ENCODE measurements around the gene SOS2.
"Not testable (repeated sequence)": the region's sequence is repeated elsewhere in the genome, so short reads cannot be mapped to it uniquely, and the experiment has no call there.

The SOS2 gene

DNA sequence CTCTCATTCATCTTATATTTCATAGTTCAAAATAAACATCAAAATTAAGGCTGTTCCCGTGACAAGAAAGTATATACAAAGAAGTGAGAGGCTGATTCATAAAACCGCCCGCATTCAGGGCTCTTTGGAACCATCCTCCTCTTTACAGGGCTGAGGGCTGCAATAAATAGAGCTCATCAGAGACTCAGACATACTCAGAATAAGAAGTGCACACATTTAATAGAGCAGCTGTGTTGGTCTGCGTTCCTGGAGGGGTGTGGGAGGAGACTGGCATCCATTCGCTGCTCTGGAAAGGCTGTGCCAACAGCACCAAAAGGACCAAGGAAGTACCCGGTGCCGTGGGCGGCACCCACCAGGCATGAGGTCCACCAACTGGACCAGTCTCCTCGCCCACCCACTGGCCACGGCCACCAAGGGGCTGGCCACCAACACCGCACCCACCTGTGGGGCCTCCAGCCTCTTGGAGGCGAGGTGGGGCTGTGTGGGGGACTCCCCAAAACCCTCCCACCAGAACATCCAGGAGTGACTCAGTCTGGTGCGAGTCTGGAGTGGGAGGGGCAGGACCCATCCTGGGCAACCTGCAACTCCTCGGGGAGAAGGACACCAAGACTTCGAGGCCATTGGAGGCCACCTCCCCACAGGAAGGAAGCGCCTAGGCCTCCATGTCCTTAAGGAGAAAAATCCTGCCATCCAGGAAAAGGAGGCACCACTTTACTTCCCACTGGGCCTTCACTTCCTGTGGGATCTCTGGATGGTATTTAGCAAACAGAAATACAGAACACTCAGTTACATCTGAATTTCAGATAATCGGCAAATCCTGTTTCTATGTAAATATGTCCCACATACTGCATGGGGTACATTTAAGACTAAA is 147.7 kb downstream of the SOS2 start:
- DNase-seq = peak; percentile 85 to 86

DNA sequence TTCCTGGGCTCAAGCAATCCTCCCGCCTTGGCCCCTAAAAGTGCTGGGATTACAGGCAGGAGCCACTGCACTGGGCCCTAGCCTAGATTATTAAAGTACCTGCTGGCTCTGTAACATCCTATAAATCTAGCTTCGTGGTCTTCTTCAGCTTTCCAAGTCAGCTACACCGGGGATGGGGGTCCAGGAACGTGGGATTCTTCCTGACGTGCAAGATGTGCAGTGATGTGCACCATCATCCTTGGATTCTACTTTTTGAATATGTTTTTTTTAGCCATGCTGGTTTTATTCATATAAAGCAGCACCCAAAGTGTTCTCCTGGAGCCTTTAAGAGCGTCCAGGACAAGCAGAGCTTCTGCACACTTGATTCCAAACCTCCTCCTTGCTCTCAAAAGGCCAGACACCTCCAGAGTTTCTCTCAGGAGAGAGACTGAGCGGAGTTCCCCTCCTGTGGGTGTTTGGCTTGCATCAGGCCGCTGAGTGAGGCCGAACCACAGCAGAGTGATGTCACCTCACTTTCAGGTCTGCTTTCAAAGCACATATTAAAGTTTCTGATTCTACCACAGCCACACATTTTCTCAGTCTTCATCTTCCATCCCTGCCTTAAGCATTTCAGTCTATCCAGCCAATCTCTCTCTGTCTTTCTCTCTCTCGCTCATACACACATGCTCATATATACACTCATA is 148.5 kb downstream of the SOS2 start:
- peak; percentile 82 to 86 for DNase-seq

DNA sequence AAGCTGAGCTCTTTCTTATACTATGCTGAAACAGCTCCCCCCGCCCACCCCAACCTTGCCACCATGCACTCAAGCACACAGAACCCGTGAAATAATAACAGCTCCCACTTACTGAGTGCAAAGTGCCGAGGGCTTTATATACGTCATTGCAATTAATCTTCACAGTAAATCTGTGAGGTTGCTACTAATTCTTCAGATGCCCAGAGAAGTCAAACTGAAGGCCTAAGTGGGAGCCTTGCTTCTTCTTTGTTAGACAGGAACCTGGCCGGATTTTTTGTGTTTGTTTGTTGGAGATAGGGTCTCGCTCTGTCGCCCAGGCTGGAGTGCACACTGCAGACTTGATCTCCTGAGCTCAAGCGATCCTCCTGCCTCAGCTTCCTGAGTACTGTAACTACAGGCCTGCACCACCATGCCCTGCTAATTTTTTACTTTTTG is 149.1 kb downstream of the SOS2 start:
- DNase-seq = peak; percentile 62 to 70

DNA sequence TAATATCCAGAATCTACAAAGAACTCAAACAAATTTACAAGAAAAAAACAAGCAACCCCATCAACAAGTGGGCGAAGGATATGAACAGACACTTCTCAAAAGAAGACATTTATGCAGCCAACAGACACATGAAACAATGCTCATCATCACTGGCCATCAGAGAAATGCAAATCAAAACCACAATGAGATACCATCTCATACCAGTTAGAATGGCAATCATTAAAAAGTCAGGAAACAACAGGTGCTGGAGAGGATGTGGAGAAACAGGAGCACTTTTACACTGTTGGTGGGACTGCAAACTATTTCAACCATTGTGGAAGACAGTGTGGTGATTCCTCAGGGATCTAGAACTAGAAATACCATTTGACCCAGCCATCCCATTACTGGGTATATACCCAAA is 152.3 kb downstream of the SOS2 start:
- not testable (repeated sequence) for DNase-seq

DNA sequence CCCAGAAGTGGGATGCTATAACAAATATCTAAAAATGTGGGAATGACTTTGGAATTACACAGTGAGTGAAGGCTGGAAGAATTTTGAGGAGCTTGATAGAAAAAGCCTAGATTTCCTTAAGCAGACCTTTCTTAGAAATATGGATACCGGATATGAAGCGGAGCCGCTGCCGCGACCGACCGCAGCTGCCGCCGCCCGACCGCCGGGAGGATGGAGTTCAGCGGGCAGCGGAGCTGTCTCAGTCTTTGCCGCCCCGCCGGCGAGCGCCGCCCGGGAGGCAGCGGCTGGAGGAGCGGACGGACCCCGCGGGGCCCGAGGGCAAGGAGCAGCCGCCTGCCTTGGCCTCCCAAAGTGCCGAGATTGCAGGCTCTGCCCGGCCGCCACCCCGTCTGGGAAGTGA is 157.7 kb downstream of the SOS2 start:
- DNase-seq = not testable (repeated sequence)

DNA sequence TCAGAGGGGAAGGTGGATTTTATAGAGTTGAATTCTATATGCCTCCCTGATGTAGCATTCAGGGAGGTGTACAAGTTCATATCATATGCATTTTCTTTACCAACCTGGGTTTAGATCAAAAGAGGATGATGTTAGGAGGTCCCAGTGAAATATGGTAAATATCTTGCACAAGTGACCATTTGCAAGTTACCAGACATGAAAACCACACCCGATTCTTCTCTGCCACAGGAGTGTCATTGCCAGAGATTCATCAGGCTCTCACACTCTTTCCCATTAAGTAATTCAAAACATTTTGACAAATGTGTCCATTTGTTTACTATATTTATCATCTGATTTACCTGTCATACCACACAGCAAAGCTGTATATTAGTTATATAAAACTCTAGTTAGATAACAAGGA is 159.0 kb downstream of the SOS2 start:
- no peak for DNase-seq

DNA sequence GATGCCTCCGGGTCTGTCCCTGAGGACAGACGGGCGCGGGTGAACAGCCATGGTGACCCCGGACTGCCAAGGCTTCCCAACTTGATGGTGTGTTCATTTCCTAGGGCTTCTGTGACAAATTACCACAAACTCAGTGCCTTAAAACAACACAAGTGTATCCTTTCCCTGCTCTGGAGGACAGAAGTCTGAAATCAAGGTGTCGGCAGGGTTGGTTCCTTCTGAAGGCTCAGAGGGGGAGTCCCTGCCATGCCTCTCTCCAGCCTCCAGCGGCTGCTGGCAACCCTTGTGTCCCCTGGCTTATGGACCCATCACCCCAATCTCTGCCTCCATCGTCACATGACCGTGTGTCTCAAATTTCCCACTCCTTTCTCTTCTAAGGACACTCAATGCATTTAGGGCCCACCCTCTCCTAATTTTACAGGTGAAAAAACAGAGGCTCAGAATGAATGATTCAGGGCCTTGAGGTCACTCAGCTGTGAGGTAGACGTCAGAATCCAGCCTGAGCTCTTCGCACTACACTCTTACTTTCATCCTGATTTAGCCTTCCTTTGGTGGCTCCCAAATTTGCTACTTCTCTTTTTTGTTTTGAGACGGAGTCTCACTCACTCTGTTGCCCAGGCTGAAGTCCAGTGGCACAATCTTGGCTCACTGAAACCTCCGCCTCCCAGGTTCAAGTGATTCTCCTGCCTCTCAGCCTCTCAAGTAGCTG is 160.4 kb downstream of the SOS2 start:
- peak; percentile 16 to 17 for DNase-seq

DNA sequence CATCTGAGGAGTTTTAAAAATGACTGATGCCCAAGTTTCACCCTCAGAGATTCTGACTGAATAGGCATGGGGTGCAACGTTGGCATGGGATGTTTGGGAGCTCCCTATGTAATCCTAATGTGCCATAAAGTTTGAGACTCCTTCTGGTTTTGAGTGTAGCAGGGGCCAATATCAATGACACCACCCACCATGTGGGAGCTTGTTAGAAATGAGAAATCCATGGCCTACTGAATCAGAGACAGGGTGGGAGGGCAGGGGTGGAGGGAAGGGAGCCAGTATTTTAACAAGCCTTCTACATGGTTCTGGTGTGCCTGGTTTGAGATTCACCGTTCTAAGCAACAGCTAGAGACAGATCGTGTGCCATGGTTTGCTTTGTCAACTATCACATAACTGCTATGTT is 161.1 kb downstream of the SOS2 start:
- peak; percentile 24 to 36 for DNase-seq

DNA sequence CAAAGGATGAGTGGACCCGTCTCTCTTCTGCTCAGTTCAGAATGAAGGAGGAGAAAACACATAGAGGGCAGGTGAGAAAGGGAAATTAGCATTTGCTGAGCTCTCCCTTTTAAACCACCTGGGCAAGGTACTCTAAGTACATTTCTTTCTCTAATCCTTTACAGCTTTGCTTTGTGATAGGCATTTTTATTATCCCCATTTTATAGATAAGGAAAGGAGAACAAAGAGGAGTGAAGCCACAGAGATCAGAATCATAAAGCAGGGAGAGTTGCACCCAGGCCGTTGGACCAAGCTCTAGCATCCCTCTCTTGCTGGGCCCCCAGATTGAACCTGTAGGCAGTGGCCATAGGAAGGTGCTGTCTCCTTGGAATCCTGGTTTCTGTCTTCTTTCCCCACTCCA is 162.1 kb downstream of the SOS2 start:
- DNase-seq = peak in 1 of 2 experiments; percentile 12

DNA sequence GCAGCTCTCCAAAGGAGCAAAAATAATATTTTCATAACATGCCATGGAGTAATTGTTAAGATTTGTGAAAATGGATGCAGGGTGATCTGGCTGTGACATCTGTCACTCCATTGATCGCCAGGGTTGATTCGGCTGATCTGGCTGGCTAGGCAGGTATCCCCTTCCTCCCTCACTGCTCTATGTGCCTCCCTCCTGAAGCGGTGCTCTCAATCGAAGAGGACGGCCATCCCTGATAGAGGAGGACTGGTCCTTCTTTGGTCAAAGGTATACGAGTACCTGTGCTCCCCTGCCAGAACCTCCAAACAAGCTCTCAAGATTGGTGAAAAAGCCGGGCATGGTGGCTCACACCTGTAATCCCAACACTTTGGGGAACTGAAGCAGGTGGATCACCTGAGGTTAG is 162.9 kb downstream of the SOS2 start:
- peak; percentile 12 to 17 for DNase-seq

DNA sequence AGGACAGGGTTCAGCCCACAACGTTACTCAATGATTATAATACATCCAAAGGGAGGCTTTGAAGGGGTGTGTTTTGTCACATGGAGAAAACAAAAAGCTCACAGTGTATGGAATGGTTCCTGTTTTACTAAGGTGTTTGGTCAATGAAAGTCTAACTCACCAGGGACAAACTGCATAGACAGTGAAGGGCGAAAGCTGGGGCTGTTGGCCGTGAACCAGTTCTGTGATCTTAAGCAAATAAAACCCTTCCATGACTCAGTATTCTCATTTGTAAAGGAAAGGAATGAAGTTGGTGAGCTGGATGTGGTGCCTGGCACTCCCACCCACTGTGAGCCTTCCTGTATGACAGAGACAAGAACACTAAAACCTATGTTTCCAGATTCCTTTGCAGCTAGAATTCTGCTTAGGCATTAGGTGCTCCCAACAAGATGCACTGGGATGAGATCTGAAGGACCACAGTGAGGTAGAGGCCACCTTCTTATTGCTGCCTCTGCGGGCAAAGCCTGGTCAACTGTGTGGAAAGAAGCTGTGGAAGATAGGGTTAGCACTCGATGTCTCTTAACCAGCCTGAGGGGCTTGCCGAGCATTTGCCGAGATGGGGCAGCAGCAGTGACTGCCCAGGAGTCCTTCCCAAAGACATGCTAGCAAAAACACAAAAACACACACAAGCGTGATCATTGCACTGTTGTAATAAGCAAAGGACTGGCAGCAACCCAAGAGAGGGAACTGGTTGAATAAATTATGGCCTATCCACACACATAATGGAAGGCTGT is 163.5 kb downstream of the SOS2 start:
- DNase-seq = peak; percentile 34 to 41

Data from activated T-cell treated with anti-CD3 and anti-CD28 coated beads, Interleukin-2, amount 50 U/mL, for 48 hours (primary cell).